Measurements from ENCODE around the gene SH3TC1. TPM values are rescaled to one million over a fixed set of nuclear protein-coding genes. Genes with fewer than 3 reads are reported as not detected.

SH3TC1 gene
- polyA plus RNA-seq, 2 of the 4 experiments (the other 2 are of a cell fraction) = 2.8 to 7.4 TPM

DNA sequence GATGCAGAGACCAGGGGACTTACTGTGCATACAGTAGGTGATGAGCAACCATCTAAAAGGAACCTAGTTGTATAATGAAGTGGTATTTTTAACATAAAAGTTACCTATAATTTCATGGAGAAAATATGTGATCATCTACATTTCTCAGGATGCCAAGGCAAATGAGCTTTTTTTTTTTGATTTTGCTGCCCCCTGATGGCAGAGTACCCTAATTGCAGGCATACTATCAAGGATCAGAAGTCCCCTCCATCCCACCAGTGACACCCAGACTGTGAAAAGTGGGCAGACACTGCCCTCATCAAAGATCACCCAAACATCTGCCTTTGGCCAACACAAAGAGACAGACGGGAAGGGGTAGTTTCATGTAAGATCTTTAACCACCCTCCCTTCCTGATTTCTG lies 30.9 kb upstream of the SH3TC1 start:
- CTCF ChIA-PET = interaction anchor here (1.5 to 1.6 kb wide), 2 partner anchors 23 to 31 kb away, joined by 4 read pairs; partner anchors contain the start of gene SH3TC1
- Histone ChIP-seq H3K27ac (no peak overlapping the region), H3K9me3 (peaks cover 8% of the 10 kb centered on the region), H3K4me3 (no peak overlapping the region), H3K4me1 (no peaks in the 10 kb centered on the region), H3K4me2 (no peak overlapping the region)
- WGBS (ENCODE audit: missing lambda C conversion rate) = 100% methylated on average over 1 of the region's 1 CpG
- FAIRE-seq = no peak
- DNase-seq (ENCODE audit: low read depth in 1 of 2, low spot score in 1 of 2) = no peak
- POLR2A ChIA-PET = no interaction called here
- TF ChIP-seq TP53 (CRISPR knock-in tag; IDR thresholded peaks at IDR 0.05) (no peak), PHF8 (IDR thresholded peaks at IDR 0.05; ENCODE audit: borderline replicate concordance, low read depth) (no peak), FOXS1 (CRISPR knock-in tag; IDR thresholded peaks at IDR 0.05) (no peak), FOSB (CRISPR knock-in tag; IDR thresholded peaks at IDR 0.05) (no peak), EHMT2 (IDR thresholded peaks at IDR 0.05; ENCODE audit: low read depth) (no peak), RARB (CRISPR knock-in tag; IDR thresholded peaks at IDR 0.05) (no peak), MAFK (IDR thresholded peaks at IDR 0.05; ENCODE audit: partially characterized antibody) (no peak), EP300 (IDR thresholded peaks at IDR 0.05) (no peak), POLR2AphosphoS2 (conservative IDR thresholded peaks at IDR 0.05; ENCODE audit: low read length) (no peak), NR3C1 (IDR thresholded peaks at IDR 0.05) (no peak), ESRRA (IDR thresholded peaks at IDR 0.05; ENCODE audit: borderline replicate concordance, low read length) (no peak), RAD21 (conservative IDR thresholded peaks at IDR 0.05 in 1 of 2, IDR thresholded peaks at IDR 0.05 in 1 of 2) (no peak)
- TF ChIP-seq, protein P1, sequence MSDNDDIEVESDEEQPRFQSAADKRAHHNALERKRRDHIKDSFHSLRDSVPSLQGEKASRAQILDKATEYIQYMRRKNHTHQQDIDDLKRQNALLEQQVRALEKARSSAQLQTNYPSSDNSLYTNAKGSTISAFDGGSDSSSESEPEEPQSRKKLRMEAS (IDR thresholded peaks at IDR 0.05) = no peak
- ATAC-seq = no peak

DNA sequence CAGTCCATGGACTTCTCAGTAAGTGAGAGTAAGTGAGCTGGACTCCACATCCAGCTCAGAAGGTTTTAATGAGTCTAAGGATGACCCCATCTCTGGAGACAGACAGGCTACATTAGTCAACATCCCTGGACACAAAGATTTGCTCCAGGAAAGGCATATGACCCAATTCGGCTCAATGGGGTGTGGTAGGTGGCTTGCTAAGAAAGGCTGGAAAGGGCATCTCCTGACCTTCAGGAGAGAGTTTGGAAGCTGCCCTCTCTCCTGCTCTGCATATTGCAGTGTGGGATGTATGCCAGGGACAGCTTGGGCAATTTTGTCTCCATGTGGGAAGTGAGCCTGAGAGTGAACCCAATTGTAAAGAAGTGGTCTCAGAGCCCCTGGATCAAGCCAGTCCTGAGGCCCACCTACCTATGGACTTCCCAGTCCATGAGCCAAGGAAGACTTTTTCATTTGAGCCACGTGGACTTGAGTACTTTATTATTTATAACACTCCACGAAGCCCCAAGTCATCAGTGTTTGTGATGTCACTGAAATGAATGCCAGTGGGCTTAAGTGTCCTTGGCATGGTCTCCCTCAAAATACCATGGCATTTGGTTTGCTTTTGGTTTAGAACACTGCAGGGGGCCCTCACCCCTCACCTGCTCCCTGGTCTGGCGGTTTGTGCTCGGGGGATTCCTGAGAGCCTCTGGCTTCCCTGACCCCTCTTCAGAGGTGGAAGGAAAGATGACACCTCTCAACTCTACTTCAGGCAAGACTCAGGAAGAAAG lies 30.1 kb upstream of the SH3TC1 start:
- Histone ChIP-seq H3K9me3 (peaks cover 8% of the 10 kb centered on the region), H3K4me3 (no peak overlapping the region), H3K4me2 (no peak overlapping the region), H3K27ac (no peak overlapping the region), H3K4me1 (no peaks in the 10 kb centered on the region)
- WGBS (ENCODE audit: missing lambda C conversion rate) = 12% methylated on average over 5 of the region's 5 CpGs
- CTCF ChIA-PET = interaction anchor here (1.0 to 1.6 kb wide), 3 partner anchors 22 to 74 kb away, joined by 3 to 4 read pairs (median 4); partner anchors contain the start of gene SH3TC1
- TF ChIP-seq, protein P1 (IDR thresholded peaks at IDR 0.05) = no peak
- TF ChIP-seq CBX8 (IDR thresholded peaks at IDR 0.05) (no peak), ZSCAN20 (CRISPR knock-in tag; IDR thresholded peaks at IDR 0.05) (no peak), RFX5 (IDR thresholded peaks at IDR 0.05) (no peak), HOXB13 (CRISPR knock-in tag; IDR thresholded peaks at IDR 0.05; ENCODE audit: low read depth) (no peak), JUNB (IDR thresholded peaks at IDR 0.05) (no peak), JUN (IDR thresholded peaks at IDR 0.05) (no peak), ZNF302 (CRISPR knock-in tag; IDR thresholded peaks at IDR 0.05) (no peak), MYC (IDR thresholded peaks at IDR 0.05; ENCODE audit: borderline replicate concordance, low read length) (no peak), NPAS2 (CRISPR knock-in tag; IDR thresholded peaks at IDR 0.05; ENCODE audit: borderline replicate concordance) (no peak)
- TF ChIP-seq, protein P2, sequence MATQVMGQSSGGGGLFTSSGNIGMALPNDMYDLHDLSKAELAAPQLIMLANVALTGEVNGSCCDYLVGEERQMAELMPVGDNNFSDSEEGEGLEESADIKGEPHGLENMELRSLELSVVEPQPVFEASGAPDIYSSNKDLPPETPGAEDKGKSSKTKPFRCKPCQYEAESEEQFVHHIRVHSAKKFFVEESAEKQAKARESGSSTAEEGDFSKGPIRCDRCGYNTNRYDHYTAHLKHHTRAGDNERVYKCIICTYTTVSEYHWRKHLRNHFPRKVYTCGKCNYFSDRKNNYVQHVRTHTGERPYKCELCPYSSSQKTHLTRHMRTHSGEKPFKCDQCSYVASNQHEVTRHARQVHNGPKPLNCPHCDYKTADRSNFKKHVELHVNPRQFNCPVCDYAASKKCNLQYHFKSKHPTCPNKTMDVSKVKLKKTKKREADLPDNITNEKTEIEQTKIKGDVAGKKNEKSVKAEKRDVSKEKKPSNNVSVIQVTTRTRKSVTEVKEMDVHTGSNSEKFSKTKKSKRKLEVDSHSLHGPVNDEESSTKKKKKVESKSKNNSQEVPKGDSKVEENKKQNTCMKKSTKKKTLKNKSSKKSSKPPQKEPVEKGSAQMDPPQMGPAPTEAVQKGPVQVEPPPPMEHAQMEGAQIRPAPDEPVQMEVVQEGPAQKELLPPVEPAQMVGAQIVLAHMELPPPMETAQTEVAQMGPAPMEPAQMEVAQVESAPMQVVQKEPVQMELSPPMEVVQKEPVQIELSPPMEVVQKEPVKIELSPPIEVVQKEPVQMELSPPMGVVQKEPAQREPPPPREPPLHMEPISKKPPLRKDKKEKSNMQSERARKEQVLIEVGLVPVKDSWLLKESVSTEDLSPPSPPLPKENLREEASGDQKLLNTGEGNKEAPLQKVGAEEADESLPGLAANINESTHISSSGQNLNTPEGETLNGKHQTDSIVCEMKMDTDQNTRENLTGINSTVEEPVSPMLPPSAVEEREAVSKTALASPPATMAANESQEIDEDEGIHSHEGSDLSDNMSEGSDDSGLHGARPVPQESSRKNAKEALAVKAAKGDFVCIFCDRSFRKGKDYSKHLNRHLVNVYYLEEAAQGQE (IDR thresholded peaks at IDR 0.05) = no peak
- POLR2A ChIA-PET = no interaction called here
- DNase-seq (ENCODE audit: low read depth in 1 of 2, low spot score in 1 of 2) = no peak
- no peak for ATAC-seq
- no peak for FAIRE-seq
